ENCODE measurements around the gene ZBTB7C. TPM values are rescaled to one million over a fixed set of nuclear protein-coding genes. Genes with fewer than 3 reads are reported as not detected.

ZBTB7C gene
- total and polyA plus RNA-seq, 4 donors: 0.19 to 1.1 (median 0.45) TPM

DNA sequence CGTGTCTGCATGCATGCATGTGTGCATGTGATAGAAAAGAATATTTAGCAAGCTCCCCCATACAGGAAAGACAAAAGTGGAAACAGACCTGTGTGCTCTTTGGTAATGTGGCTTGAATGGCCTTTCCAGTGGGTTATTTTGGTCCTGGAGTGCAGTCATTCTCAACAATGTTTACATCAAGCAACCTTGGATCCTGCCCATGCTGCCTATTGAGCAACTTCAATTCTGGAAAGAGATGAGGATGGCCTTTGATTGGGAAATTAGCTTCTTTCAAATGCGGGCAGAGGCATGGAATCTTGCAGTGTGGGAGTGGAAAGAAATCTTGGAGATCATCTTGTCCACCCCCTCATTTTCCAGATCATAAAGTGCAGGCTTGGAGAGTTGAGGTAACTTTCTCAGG is 391.5 kb downstream of the ZBTB7C start:
- Histone ChIP-seq H3K27ac (ENCODE audit: low read depth in 1 of 2, low read length in 2 of 2) (no peak overlapping the region), H3K4me1 (ENCODE audit: control insufficient read depth in 4 of 4, insufficient read depth in 4 of 4, low read length in 3 of 4) (peaks cover 0 to 7% (median 2%) of the 10 kb centered on the region in 4 donors), H3K4me3 (ENCODE audit: low read depth in 1 of 3, low read length in 3 of 3) (no peak overlapping the region), H3K9me3 (ENCODE audit: control insufficient read depth in 4 of 4, low read length in 3 of 4) (no peaks in the 10 kb centered on the region), H3K27me3 (ENCODE audit: control insufficient read depth in 4 of 4, insufficient read depth in 4 of 4, low read length in 3 of 4) (no peaks in the 10 kb centered on the region), H3K9ac (ENCODE audit: low read depth in 1 of 2, low read length in 2 of 2) (no peak overlapping the region), H3K36me3 (ENCODE audit: control insufficient read depth in 4 of 4, insufficient read depth in 3 of 4, low read depth in 1 of 4, low read length in 3 of 4) (no peaks in the 10 kb centered on the region)
- no peak for DNase-seq (ENCODE audit: low spot score)
- 63% methylated on average over 2 of the region's 2 CpGs for WGBS
- TF ChIP-seq SP1 (IDR thresholded peaks at IDR 0.05) (no peak), FOXA2 (IDR thresholded peaks at IDR 0.05) (peak; percentile 55), JUND (IDR thresholded peaks at IDR 0.05) (peak in 1 of 2 donors; percentile 44), RAD21 (IDR thresholded peaks at IDR 0.05) (peak in 1 of 2 donors; percentile 13), HNF4A (conservative IDR thresholded peaks at IDR 0.05) (peak; percentile 64 to 74), HNF4G (IDR thresholded peaks at IDR 0.05) (peak; percentile 15), ATF3 (IDR thresholded peaks at IDR 0.05) (no peak), RXRA (IDR thresholded peaks at IDR 0.05) (peak in 1 of 2 donors; percentile 67), ZBTB33 (IDR thresholded peaks at IDR 0.05) (no peak), FOXA1 (IDR thresholded peaks at IDR 0.05) (no peak), NR2F2 (IDR thresholded peaks at IDR 0.05) (no peak)
- TF ChIP-seq, protein P1, sequence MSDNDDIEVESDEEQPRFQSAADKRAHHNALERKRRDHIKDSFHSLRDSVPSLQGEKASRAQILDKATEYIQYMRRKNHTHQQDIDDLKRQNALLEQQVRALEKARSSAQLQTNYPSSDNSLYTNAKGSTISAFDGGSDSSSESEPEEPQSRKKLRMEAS (IDR thresholded peaks at IDR 0.05): peak; percentile 55

DNA sequence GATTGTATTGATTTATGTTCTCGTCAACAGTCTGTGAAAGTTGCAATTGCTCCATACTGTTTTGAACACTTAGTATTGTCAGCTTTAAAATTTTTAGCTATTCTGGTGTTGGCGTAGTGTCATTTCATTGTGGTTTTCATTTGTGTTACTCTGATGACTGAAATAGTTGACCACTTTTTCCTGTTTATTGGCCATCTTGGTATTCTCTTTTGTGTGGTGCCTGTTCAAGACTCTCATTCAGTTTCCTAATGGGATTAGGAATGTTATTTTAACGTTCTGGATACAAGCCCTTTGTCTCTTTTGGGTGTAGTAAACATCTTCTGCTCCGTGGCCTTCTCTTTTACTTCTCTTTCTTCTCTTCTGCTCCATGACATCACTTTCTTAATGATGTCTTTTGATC is 396.0 kb downstream of the ZBTB7C start:
- TF ChIP-seq YY1 (IDR thresholded peaks at IDR 0.05) (no peak), EGR1 (IDR thresholded peaks at IDR 0.05; ENCODE audit: low read depth in 2 of 2) (no peak), TAF1 (conservative IDR thresholded peaks at IDR 0.05) (no peak), REST (IDR thresholded peaks at IDR 0.05) (no peak), JUND (IDR thresholded peaks at IDR 0.05) (no peak), NR2F2 (IDR thresholded peaks at IDR 0.05) (no peak), RAD21 (IDR thresholded peaks at IDR 0.05) (no peak), RXRA (IDR thresholded peaks at IDR 0.05) (no peak), FOXA1 (IDR thresholded peaks at IDR 0.05) (no peak), HNF4G (IDR thresholded peaks at IDR 0.05) (no peak)
- TF ChIP-seq, protein P2, sequence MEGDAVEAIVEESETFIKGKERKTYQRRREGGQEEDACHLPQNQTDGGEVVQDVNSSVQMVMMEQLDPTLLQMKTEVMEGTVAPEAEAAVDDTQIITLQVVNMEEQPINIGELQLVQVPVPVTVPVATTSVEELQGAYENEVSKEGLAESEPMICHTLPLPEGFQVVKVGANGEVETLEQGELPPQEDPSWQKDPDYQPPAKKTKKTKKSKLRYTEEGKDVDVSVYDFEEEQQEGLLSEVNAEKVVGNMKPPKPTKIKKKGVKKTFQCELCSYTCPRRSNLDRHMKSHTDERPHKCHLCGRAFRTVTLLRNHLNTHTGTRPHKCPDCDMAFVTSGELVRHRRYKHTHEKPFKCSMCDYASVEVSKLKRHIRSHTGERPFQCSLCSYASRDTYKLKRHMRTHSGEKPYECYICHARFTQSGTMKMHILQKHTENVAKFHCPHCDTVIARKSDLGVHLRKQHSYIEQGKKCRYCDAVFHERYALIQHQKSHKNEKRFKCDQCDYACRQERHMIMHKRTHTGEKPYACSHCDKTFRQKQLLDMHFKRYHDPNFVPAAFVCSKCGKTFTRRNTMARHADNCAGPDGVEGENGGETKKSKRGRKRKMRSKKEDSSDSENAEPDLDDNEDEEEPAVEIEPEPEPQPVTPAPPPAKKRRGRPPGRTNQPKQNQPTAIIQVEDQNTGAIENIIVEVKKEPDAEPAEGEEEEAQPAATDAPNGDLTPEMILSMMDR (IDR thresholded peaks at IDR 0.05; ENCODE audit: low read depth, low read length, missing input control): no peak
- TF ChIP-seq, protein P1 (IDR thresholded peaks at IDR 0.05): no peak
- Histone ChIP-seq H3K4me1 (ENCODE audit: control insufficient read depth in 4 of 4, insufficient read depth in 4 of 4, low read length in 3 of 4) (peaks cover 0 to 10% (median 5%) of the 10 kb centered on the region in 4 donors), H3K9me3 (ENCODE audit: control insufficient read depth in 4 of 4, low read length in 3 of 4) (no peaks in the 10 kb centered on the region), H3K27ac (ENCODE audit: low read depth in 1 of 2, low read length in 2 of 2) (no peak overlapping the region), H3K36me3 (ENCODE audit: control insufficient read depth in 4 of 4, insufficient read depth in 3 of 4, low read depth in 1 of 4, low read length in 3 of 4) (no peaks in the 10 kb centered on the region), H3K27me3 (ENCODE audit: control insufficient read depth in 4 of 4, insufficient read depth in 4 of 4, low read length in 3 of 4) (no peaks in the 10 kb centered on the region), H3K4me3 (ENCODE audit: low read depth in 1 of 3, low read length in 3 of 3) (no peak overlapping the region), H3K9ac (ENCODE audit: low read depth in 1 of 2, low read length in 2 of 2) (no peak overlapping the region)
- DNase-seq (ENCODE audit: low spot score): no peak
- WGBS: 57% methylated on average over 4 of the region's 4 CpGs

All from liver (tissue), 9 donors.